Fibroblast of skin of back (primary cell): ENCODE data around the gene ATG2A.

Experiments
- DNase-seq: peaks from one replicate; pipeline ENCODE4 v3.0.0-alpha.2; 2013

ATG2A gene

DNA sequence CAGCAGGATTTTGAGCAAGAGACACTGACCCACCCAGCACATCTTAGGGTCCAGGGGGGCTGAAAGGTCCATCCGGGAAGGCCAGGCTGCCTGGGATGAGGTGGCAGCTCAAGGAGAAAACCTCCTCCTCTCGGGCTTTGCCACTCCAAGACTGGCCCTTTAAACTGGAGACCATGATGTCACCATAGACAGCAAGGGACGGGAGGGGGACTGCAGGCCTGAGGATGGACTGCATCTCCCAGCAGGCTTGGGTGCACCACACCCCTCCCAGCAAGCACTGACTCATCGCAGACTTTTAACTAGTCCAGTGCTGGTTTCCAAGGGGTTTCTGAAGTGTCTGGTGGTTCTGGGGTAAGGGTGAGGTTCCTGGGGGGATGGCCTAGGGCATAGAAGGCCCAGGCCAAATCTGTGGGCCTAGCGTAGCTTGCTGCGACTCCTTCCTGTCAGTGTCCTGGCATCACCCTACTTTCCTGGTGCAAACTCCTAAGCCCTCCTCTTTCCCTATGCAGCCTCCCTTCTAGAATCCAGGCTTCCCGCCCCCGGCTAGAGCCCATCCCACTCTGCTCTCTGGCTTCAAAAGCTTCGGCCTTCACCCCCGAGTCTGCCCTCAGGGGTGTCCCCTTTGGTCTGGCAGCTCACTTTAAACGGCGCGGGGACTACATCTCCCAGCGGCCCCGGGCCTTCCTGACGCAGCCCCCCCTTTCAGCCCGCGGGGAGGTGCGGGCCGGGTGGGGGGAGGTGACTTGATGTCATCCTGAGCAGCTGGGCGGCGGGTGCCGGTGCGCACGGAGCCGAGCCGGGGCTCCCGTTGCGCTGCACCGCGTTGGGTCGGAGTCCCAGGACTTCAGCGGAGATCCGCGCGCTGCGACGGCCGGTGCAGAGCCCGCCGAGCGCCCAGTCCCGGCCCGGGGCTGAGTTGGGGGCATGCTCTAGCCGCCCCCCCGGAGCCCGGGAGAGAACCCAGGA lies 7.2 kb upstream of the ATG2A start, which contains the start of gene PPP2R5B:
Gene PPP2R5B (plus strand): TSS at position 746 of the 966 bp plus-strand sequence. CDS start 1,046 bp downstream, outside the sequence.
- peak; percentile 97 for DNase-seq

DNA sequence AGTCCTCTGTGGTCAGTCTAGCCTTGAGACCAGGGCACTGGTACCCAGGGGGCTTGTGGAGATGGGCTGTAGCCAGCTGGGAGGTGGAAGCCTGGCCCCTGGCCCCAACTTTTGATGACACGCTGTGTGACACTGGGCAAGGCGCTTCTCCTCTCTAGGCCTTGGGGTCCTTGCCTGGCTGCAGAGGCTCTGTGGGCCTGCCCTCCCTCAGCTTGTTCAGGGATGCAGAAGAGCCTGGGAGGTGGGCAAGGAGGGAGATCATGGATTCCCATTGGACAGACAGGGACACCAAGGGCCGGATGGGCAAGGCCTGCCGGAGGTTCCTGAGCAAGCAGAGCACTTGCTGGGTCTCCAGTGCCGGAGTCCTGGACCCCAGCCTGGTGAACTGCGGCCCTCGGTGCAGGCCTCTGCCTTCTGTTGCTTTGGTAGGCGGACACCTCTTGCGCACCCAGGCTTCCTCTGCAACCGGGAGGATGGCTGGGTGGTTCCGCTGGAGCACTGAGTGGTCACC lies 6.2 kb upstream of the ATG2A start:
- no peak for DNase-seq

DNA sequence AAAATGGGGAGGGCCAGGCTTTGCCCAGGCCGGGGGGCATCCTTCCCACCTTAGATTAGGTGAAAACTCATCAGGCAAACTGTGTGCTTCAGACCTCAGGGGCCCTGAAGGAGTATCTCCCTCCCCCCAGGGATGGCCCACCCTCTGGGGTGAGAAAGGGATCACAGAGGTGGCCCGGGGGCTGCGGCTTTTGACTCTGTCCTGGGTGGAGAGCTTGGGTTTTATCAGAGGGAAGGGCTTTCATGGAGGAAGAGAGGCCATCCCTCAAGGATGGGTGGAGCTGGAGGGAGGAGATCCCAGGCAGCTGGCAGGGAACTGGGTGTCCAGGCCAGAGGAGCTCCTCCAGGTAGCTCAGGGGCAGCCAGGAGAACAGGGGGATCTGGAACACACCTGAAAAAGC lies 4.4 kb upstream of the ATG2A start:
- no peak for DNase-seq

DNA sequence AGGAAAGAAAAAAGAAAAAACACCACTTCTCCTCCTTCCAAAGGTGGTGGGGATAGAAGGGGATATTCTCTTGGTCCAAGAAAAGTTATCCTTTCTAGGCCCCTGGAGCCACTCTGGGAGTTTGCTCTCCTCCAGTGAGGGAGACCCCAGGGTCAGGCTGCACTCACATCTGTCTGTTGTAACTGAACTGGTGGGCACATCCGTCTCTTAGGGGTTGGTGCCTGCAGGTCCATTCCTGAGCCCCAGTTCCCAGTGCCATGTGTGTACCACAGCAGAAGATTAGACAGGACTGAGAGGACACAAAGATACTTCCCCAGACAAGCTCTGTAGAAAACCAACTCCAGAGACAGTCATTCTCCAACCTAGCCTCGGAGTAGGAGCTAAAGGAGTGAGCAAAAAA lies 3.1 kb upstream of the ATG2A start:
- no peak for DNase-seq

DNA sequence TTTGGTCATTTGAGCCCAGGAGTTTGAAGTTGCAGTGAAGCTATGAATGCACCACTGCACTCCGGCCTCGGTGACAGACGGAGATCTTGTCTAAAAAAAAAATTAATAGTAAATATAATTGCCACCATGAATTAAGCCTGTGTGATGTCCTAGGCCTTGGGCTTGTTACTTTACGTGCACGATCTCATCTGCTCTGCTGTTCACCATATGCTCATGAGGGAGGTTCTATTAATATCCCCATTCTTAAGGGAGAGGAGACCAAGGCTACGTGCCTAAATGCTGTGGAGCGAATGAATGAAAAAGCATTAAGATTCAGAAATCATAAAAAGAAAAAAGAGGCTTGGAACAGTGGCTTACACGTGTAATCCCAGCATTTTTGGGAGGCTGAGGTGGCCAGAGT lies 2.6 kb upstream of the ATG2A start:
- DNase-seq, result no peak

DNA sequence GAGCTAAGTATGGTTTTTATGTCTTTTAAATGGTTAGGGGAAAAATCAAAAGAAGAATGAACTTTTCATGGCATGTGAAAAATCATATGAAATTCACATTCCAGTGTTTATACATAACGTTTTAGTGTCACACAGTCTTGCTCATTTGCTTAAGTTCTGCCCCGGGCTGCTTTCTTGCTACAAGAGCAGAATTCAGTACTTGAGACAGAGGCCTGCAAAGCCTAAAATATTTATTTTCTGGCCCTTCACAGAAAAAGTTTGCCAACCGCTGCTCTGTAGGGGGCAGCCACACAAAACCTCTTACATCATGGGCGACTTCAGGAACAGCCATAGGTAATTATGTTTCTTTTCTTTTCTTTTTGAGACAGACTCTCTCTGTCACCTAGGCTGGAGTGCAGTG lies 1.0 kb upstream of the ATG2A start:
- DNase-seq, result peak; percentile 60

DNA sequence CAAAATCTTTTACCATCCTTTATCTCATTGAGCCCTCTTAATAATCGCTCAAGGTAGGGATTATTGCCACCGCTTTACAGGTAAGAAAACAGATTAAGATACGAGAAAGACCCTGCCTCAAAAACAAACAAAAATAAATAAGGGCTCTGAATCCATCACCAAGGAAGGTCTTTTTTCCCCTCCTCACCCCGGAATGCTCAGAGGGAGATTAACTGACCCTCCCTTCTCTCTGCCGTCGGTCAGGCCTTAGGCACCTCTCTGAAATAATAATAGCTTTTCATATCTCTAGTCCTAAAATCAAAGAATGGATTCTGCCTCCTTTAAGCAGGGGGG lies 620 bp upstream of the ATG2A start:
- DNase-seq, result no peak

DNA sequence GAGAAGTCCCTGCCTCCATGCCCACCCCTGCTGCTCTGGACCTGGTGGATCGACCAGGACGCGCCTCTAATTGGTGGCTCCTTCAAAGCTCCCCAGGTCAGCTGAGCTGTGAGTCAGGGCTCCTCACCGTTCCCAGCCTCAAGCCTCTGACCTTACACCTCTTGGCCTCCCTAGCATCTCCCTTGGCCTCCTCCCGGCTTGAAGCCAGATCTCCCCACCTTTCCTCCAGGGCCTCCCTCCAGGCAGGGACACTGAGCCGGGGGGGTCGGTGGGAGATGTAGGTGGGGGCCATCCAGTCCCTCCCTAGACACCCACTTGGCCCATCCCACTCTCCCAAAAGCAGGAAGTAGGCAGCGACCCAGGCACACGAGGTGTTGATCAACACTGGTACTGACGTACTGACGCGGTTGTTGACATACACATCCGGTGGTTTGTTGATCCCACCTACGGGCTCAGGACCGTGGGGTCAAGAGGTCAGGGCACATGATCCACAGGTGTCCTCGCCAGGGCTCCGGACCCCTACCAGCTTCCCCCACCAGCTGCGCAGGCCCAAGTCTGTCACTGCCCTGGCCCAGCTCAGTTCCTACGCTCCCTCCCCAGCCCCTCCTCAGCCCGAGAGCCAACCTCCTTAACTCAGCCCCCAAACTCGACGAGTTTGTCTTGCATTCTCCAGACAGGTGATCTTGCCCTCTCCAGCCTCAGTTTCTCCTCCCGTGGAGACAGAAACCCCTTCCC lies 802 bp downstream of the ATG2A start:
- peak; percentile 22 for DNase-seq

DNA sequence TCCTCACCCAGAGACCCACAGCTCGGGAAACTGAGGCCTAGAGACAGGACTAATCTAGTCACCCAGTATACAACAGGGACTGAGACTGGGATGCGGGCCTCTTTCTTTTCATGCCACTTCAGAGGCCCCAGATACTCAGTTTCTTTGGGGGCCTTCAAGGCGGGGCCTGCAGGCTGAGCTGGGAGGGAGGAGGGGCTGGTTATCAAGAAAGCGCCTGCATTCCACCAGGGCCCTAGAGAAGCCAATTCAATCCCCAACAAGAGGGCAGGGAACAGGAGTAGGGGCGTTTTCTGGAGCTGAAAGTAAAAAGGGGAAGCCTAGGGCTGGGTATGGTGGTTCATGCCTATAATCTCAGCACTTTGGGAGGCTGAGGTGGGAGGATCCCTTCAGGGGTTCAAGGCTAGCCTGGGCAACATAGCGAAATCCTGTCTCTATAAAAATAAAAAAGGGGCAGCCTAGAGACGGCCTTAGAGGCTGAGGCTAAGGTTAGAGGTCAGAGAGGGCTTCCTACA lies 1.6 kb downstream of the ATG2A start:
- DNase-seq, result no peak

DNA sequence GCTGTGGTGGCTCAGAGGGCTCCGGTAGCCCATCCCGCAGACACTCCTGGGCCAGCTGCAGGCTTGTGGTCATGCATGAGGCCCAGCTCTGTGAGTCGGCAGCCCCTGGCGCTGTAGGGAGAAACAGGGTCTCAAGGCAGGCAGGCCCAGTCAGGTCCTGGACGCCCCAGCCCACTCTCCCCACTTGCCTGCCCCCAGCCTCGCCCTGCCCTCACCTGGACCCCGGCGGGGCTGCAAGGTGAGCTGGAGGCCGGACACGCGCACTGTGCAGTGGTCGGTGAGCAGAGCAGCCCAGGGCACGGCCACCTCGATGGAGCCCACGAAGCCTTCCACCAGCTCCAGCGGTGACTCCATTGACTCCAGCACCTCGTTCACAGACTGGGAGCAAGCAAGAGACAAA lies 2.9 kb downstream of the ATG2A start:
- no peak for DNase-seq

DNA sequence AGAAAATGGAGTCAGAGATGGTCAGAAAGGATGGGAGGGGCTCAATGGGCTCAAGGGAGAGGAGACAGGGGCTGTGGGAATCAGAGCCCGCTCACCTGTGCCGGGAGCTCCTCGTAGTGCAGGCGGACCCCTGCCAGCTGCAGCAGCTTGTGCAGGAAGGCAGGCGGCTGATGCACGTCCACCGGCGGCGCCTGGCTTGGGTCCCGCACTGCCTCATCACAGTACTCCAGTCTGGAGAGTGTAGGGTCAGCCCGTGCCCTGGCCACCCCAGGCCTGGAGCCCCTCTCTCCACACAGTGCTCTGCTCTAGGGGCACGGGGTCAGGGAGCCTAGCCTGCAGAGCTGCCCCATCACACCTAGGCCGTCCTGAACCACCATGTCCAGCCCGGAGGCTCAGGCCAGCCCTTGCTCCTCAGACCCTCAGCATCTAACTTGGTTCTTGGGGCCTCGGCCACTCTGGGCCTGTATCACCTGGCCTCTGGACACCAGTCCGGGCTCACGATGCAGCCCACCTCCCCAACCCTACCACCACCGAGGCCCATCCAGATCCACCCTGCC lies 3.8 kb downstream of the ATG2A start:
- DNase-seq, result no peak

DNA sequence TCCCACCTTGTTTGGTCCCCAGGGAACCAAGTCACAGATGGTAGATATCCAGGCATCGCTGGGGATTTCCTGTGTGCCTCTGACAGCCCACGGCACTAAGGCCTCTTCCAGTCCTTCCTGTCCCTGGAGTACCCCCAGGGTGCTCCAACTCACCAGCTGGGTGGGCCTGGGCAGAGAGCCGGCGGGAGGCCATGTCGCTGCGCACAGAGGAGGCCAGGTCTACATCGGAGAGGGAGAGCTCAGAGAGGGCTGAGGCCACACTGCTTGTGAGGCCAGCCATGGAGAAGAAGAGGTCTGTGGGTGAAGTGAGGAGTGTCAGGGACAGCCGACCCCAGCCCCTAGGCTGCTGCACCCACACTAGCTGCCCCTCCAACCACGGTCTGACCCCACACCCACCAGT lies 5.3 kb downstream of the ATG2A start:
- no peak for DNase-seq

DNA sequence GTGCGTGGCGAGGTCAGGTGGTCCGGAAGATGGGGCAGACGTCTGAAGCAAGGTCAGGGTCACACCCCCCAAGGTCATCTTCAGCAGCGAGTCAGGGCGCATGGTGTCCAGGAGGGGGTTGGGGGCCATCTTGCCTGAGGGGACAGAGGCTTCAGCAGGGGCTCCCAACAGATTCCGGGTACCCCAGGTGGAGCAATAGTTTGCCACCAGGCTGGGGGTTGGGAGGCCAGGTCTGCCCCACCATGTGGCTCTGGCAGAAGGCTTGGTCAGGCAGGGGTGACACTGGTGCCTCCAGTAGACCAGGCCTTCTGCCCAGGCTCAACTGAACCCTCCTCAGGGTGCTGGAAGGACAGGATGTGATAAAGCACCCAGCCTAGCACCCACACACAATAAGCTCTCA lies 5.9 kb downstream of the ATG2A start:
- no peak for DNase-seq

DNA sequence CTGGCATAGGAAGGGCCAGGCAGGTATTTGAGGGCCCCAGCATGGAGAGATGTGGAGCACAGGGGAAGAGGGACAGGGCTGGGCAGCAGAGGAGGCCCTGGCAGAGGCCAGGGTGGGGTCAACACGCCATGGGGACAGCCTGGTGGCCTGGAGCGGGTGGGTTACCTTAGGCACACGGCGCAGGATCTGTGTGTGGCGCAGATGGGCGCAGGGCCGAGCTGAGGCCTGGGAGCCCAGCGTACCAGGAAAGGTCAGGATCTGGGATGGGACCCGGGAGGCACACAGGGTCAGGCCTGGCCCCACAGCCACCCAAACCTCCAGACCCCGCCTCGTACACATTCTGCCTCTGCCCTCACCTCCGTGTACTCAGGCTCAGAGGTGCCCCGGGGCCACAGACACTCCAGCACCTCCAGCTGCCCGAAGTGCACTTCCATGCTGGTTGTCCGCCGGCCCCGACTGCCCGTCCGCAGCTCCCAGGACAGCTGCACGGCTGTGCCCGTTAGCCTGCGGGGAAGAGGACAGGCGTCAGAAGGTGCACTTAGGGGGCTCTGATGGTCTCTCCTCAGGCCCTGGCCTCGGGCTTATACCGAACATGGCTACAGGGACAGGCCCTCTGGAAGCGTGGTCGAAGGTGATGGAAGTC lies 6.4 kb downstream of the ATG2A start:
- DNase-seq, result no peak

DNA sequence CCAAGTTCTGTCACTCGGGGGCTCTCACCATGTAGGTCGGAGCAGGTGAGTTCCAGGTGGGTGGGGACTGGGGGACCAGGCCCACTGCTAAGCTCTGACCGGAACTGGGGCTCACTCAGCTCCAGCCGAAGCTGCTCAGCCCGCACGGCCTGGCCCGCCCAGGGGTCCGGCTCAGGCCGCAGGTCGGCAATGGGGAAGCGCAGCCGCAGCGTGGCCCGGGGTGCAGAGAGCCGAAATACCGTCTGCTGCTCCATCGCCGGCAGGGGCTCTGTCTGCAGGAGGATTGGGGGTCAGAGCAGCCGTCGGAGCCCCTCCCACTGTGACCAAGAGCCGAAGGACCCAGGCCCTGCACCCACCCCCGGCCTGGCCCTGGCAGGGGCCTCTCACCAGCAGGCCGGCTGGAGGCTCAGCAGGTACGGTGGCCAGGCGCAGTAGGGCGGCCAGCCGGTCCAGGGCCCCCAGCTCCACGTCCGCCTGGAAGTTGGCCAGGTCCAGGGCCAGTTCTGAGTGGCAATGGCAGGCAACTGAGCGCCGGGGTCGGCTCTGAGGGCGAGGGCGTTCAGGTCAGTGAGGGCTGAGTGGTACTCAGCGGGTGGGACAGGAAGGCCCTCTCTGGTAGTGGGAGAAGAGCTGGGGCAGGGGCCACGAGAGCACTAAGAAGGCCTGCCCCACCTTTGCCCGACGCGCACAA lies 7.2 kb downstream of the ATG2A start:
- no peak for DNase-seq

DNA sequence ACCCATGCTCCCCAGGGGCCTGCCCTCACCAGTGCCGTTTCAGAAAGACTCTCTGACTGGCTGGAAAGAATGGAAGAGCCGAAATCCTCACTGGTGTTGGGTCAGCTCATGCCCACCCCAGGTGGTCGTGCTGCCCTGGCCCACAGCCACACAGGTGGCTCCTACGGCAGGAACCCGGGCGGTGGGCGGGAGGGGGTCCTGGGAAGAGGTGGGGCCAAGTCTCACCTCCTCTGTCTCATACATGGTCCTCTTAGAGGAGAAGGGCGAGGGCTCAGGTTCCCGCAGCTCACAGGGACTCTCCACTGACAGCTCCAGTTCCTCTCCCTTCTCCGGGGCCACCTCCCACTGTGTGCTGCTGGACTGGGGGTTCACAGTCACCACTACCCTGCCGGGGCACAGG lies 8.2 kb downstream of the ATG2A start:
- DNase-seq, result no peak

DNA sequence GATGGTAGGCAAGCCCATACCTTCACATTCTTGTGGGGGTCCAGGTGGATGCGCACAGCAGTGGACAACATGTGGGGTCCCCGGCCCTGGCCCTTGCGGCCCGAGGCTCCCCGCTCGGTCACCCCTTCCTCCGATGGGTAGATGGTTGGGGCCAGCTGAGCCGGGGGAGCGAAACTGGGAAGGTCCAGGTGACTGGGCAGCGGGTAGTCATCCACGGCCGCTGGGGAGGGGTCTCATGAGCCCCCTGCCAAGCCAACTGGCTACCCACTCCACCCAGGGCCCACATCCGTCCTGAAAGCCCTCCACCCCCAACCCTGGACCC lies 10.7 kb downstream of the ATG2A start:
- DNase-seq, result no peak

DNA sequence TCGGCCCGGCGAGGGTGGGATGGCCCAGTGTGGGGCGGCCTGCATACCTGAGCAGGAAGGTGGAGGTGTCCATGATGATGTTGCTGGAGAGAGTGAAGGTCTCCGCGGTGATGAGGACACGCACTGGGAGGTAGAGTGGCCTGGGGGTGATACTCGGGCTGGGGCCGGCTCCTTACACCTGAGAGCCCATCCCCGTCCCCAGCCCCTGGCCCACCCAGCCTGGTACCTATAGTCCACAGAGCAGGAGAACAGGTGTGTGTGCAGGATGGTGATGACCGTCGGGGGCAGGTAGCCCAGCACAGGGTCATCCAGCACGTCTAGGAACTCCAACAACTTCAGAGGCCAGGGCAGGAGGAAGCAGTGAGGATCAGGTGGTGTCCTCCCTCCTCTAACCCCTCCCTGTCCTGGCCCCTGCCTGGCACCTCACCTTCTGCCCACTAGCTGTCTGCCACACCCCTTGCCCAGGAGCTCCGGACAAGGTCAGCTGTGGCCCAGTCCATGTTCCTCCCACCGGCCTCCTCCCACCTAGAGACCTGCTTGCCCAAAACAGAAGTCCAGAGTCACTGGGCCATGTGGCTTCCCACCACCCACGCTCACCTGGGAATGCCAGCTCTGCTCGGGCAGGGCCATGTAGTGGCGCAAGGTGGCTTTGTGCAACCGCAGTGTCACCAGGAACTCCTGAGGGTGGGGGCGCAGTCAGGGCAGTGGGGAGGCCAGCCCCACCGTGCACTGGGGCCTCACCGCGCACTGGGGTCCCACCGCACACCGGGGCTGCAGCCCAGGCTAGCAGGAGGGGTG lies 11.3 kb downstream of the ATG2A start:
- no peak for DNase-seq

DNA sequence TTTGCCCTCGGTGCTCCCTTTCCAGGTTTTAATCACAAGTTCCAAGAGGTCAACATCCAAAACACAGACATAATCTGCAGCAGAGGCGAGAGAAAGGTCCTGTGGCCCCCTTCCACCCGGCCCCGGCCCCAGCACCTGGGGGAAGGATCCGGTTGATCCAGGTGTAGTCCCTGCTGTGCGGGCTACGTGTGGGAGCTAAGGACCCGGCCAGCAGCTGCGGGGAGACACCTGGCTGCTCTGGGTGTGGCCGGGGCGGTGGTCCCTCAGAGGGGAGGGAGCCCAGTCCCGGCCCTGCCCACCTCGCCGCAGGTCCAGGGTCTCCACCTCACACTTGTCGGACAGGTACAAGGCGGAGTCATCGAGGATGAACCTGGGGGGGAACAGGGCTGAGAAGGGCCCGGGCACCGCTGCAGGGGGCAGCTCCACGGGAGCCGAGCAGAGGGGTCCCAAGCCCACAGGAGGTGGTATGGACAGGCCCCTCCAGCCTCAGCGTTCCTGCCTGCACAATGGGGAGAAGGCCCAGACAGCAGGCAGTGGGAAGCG lies 13.6 kb downstream of the ATG2A start:
- DNase-seq, result no peak

DNA sequence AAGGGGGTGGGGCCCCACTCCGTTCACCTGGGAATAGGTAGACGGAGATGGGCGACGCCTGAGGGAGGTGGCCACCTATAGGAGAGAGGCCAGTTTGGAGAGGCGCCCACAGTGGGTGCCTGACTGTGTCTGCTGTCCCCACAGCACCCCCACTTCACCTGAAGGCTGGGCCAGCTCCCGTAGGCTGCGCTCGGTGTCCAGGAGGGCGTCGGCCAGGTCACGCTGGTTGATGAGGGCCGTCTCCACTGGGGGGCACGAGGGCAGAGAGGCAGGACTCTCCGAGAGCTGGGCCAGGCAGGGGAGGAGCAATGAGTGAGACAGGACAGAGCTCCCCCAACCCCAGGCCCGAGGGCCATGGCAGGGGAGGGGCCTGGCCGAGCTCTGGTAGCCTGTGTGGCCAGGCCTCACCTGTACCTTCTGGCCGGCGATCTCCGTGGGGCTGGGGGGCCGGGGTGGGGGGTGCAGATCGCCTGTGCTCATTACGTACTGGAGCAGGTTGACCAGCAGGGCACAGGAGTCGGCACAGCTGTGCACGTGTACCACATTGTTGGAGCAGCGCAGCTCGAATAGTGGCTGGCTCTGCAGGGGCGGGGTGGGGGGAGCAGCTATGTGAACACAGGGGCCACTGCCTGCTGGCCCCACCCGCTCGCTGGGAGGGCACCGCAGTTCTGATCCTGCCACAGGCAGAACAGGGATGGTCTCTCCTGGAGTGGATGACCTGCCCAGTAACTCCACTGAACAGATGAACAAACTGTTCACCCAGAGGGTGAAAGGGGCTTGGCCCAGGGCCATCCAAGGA lies 14.7 kb downstream of the ATG2A start:
- no peak for DNase-seq
